Breast epithelium (tissue), 3 donors: ENCODE results near the gene CKS1B.

Experiments used
- POLR2AphosphoS5 ChIP-seq, 3 donors: sonication (generic); formaldehyde crosslinking; IDR thresholded peaks; one replicate each; pipeline ENCODE4 v1.6.1; 2017; ENCODE audit warnings: antibody characterized with exemption in 3 of 3
- TF ChIP-seq, protein P1 (sequence below), 3 donors: fragments of 450-650 bp; IDR thresholded peaks; one replicate each; pipeline ENCODE4 v1.5.1; 2016 to 2017; ENCODE audit warnings: antibody characterized with exemption in 3 of 3, mild to moderate bottlenecking in 3 of 3, moderate library complexity in 3 of 3

DNA sequence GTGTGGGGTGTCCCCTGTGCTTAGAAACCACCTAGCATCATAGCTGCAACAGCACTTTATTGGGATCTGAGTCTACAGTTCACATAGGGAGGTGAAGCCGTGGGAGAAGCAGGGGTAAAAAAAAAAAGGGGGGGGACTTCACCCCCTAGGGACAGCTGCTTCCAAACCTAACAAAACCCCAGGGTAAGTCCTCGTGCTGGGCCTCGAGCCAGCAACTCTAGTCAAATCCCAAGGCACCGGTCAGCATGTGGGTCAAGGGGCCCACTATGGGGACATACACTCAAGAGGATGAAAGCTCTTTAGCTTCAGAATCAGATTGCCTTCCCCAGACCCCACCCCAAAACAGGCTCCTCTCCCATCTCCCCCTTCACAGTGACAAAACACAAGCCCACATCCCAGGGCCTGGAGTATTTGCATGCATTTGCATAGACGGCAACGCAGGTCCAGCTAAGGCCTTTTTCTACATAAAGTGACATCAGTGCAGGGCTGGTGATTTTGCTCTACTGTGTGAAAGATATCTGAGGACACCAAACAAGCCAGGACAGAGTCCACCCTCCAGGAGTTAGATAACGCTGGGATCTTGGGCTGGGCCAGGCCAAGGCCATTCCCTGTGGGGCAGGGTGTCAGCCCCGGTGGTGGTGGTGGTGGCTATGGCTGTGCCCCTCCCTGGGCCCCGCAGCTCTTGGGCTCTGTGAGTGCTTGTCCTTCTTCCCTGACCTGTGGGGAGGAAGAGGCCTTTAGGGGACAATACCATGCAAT lies 29.9 kb upstream of the CKS1B start:
- TF ChIP-seq, protein P1, sequence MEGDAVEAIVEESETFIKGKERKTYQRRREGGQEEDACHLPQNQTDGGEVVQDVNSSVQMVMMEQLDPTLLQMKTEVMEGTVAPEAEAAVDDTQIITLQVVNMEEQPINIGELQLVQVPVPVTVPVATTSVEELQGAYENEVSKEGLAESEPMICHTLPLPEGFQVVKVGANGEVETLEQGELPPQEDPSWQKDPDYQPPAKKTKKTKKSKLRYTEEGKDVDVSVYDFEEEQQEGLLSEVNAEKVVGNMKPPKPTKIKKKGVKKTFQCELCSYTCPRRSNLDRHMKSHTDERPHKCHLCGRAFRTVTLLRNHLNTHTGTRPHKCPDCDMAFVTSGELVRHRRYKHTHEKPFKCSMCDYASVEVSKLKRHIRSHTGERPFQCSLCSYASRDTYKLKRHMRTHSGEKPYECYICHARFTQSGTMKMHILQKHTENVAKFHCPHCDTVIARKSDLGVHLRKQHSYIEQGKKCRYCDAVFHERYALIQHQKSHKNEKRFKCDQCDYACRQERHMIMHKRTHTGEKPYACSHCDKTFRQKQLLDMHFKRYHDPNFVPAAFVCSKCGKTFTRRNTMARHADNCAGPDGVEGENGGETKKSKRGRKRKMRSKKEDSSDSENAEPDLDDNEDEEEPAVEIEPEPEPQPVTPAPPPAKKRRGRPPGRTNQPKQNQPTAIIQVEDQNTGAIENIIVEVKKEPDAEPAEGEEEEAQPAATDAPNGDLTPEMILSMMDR (IDR thresholded peaks at IDR 0.05) = no peak
- TF ChIP-seq POLR2AphosphoS5 (IDR thresholded peaks at IDR 0.05) = no peak
